Skeletal muscle tissue (tissue), 4 donors: ENCODE results near the gene TBCD. TPM values are rescaled to one million over a fixed set of nuclear protein-coding genes. Genes with fewer than 3 reads are reported as not detected.
A peak's percentile ranks its signal among the peaks of the same experiment; 100 is the strongest.

ENCODE experiments used
- H3K27ac ChIP-seq: one replicate; pipeline ENCODE4 v1.7.0; 2013; ENCODE audit warnings: mild to moderate bottlenecking, low read depth, low read length, inconsistent platforms
- H3K27me3 ChIP-seq, 3 donors: one replicate each; pipeline ENCODE4 v1.7.0; 2013; ENCODE audit warnings: low read length in 3 of 3; ENCODE audit not compliant: control insufficient read depth in 3 of 3, insufficient read depth in 3 of 3
- H3K36me3 ChIP-seq, 3 donors: one replicate each; pipeline ENCODE4 v1.7.0; 2013; ENCODE audit warnings: low read length in 3 of 3; ENCODE audit not compliant: control insufficient read depth in 3 of 3, insufficient read depth in 3 of 3
- H3K4me1 ChIP-seq, 3 donors: one replicate each; pipeline ENCODE4 v1.7.0; 2013; ENCODE audit warnings: low read length in 3 of 3, mild to moderate bottlenecking in 3 of 3; ENCODE audit not compliant: control insufficient read depth in 3 of 3, insufficient read depth in 3 of 3
- H3K4me3 ChIP-seq, 3 donors: one replicate each; pipeline ENCODE4 v1.7.0; 2013; ENCODE audit warnings: low read length in 3 of 3
- H3K9ac ChIP-seq, 3 donors: one replicate each; pipeline ENCODE4 v1.7.0; 2013; ENCODE audit warnings: low read length in 3 of 3, mild to moderate bottlenecking in 3 of 3, moderate library complexity in 2 of 3, low read depth in 1 of 3
- H3K9me3 ChIP-seq, 3 donors: one replicate each; pipeline ENCODE4 v1.7.0; 2013; ENCODE audit warnings: low read length in 3 of 3; ENCODE audit not compliant: control insufficient read depth in 3 of 3
- total RNA-seq: library from RNA; depleted of rRNA; stranded (reverse); fragments of >200 nt; gene quantifications from one replicate; pipeline ENCODE4 v1.2.3, GENCODE V29; 2014
- donor health status: Osteomylitis.

TBCD gene
- total RNA-seq, 1 donor from 2014 or later = 27.1 TPM

DNA sequence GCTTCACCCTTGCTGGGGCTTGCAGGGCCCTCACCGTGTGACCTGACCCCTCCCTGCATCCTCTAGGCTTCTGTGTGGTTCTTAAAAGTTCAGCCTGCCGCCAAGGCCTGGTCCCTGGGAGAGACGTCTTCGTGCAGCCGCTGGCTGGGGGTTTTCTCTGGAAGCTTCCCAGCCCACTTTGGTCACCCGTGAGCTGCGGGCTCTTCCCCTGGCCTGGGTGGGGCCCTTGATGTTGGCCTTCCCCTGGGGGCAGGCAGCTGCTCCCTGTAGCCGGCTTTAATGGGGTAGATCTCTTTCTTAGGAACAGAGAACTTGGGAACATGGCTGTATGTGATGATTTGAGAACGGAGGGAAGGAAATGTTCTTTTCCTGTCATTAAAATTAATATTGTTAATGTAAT lies 55.2 kb downstream of the TBCD start:
- no peaks in the 10 kb centered on the region for H3K9me3 ChIP-seq
- H3K27ac ChIP-seq = peak overlapping the region; percentile 9
- no peaks in the 10 kb centered on the region for H3K27me3 ChIP-seq
- H3K36me3 ChIP-seq = peaks cover 12 to 22% (median 20%) of the 10 kb centered on the region in 3 donors
- H3K4me1 ChIP-seq = peaks cover 21 to 29% (median 25%) of the 10 kb centered on the region in 3 donors
- H3K9ac ChIP-seq = peak overlapping the region in 1 of 3 donors; percentile 16
- no peak overlapping the region for H3K4me3 ChIP-seq

DNA sequence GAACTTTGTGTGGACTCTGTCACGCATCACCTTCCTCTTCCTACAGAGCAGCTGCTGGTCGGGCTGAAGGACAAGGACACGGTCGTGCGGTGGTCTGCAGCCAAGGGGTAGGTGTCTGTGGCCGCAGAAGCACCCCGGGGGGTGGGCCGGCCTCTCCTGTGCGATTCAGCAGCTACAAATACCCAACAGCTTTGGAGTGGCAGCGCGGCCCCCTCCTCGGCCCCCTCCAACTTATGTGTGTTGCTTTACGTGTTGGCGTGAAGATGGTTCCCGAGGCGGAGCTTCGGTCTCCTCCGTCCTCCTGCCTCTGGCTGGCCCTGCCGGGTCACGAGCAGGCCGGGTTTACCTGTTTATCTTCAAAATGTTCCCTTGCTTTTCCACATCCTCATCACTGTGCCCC lies 55.7 kb downstream of the TBCD start:
- Histone ChIP-seq H3K27me3 (no peaks in the 10 kb centered on the region), H3K4me1 (peaks cover 21 to 29% (median 25%) of the 10 kb centered on the region in 3 donors), H3K36me3 (peaks cover 12 to 22% (median 20%) of the 10 kb centered on the region in 3 donors), H3K9me3 (no peaks in the 10 kb centered on the region), H3K9ac (no peak overlapping the region), H3K4me3 (no peak overlapping the region), H3K27ac (no peak overlapping the region)

DNA sequence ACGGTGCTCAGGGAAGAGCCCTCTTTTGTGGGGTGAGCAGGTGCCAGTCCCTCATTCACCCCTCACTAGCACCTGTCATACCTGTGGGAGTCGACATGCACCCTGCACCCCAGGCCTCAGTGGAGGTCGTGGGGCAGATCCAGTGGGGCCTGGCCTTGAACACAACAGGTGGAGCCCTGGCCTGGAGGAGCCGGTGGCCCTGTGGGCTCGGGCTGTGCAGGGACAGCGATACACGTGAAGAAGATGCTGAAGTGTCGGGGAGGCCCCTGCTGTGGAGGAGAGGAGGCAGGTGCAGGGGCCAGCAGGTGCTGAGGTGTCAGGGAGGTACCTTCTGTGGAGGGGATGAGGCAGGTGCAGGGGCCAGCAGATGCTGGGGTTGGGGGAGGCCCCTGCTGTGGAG lies 56.1 kb downstream of the TBCD start:
- Histone ChIP-seq H3K9ac (no peak overlapping the region), H3K9me3 (no peaks in the 10 kb centered on the region), H3K4me1 (peaks cover 21 to 29% (median 25%) of the 10 kb centered on the region in 3 donors), H3K27me3 (no peaks in the 10 kb centered on the region), H3K27ac (no peak overlapping the region), H3K4me3 (no peak overlapping the region), H3K36me3 (peaks cover 12 to 22% (median 20%) of the 10 kb centered on the region in 3 donors)

DNA sequence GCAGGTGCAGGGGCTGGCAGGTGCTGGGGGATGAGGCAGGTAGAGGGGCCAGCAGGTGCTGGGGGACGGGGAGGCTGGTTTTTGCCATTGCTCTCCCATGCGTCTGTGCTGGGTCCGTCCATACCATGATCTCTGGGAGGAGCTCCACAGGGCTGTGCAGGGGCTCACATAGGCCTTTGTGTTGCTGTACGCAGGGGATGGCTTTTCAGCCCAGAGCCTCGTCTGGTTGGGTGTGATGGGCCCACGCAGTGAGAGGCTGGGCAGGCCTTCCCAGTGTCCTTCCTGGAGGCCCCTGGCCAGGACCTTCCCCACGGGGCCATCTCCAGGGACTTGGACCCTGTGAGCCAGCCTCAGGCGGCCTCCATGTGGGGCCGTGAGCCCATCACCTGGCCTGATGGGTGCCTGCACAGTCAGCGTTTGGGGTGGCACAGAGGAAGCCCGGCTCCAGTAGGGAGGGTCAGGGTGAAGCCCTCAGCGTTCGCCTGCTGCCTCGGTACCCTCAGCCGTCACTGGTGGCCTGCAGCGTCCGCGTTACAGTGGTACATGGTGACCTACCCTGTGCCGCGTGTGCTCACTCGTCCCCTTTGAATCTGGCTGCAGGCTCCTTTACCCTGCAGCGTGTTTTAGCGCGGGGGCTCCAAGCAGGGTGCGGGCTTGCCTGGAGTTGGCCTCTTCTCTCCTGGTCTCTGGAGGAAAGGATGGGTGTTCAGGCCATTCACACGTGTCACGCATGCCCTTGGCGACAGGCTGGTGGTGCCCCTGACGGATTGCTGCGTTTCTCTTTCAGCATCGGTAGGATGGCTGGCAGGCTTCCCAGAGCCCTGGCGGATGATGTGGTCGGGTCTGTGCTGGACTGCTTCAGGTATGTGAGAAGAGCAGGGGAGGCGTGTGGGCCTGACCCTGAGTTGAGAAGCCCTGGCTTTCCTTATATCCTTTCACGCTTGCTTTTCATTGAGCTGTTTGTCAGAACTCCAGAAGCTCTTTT lies 57.3 kb downstream of the TBCD start:
- H3K36me3 ChIP-seq = peaks cover 18 to 25% (median 25%) of the 10 kb centered on the region in 3 donors
- no peak overlapping the region for H3K27ac ChIP-seq

DNA sequence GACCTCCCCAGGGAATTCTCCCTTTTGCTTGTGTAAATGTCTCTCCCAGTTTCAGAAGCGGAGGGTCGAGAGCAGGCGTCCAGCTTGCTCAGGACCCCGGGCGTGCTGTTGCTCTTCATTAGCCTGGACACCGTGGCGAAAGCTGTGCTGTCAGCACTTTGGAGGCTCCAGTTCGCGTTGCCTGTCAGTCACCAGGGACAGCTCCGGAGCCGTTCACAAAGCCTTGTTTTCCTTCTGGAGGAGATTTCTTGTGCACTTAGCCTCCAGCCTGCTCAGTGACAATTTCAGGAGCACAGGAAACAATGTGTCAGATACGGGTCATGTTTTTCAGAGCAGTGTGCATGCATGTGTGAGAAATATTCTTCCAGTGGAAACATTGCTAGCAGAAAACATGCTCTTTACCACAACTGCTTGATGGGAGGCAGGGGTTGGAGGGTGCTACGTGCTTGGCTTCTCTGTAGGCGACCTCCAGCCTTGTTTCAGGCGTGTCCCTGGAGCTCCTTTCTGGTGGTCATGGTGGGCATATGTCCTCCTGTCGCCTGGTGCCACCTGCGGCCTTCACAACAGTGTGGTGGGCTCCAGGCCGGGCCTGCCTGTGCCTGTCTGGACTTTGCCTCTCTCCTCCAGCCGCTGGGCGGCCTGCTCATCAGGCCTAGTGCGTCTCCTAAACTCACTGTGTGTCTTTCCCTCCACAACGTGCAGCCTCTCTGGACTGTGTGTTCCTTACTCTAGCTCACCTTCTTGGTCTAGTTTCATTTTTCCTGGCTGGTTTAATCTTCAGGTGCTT lies 59.0 kb downstream of the TBCD start:
- H3K4me1 ChIP-seq = peaks cover 3 to 12% (median 6%) of the 10 kb centered on the region in 3 donors
- no peaks in the 10 kb centered on the region for H3K27me3 ChIP-seq
- H3K9ac ChIP-seq = no peak overlapping the region
- H3K4me3 ChIP-seq = no peak overlapping the region
- H3K9me3 ChIP-seq = no peaks in the 10 kb centered on the region
- H3K27ac ChIP-seq = no peak overlapping the region
- peaks cover 29 to 37% (median 30%) of the 10 kb centered on the region in 3 donors for H3K36me3 ChIP-seq

More for the DNA sequence above, 57.3 kb downstream of the TBCD start:
- H3K27me3 ChIP-seq = no peaks in the 10 kb centered on the region
- no peaks in the 10 kb centered on the region for H3K9me3 ChIP-seq
- no peak overlapping the region for H3K4me3 ChIP-seq
- no peak overlapping the region for H3K9ac ChIP-seq
- H3K4me1 ChIP-seq = peaks cover 19 to 27% (median 22%) of the 10 kb centered on the region in 3 donors

DNA sequence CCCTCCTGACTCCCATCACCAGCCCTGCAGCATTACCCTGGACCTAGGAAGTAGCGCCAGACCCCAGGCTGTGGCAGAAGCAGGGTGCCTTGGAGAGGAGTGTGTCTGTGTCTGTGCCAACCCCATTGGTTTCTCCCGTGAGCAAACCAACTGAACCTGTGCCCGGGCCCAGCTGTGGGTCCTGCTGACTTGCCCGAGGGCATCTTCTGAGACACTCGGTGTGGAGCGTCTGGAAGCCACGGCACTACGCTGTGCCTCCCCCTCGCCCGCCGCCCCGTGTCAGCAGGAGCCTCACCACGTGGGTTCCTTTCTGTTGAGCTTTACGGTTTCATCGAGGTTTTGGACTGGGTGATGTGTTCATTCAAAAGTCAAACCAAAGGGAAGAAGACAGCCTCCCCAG lies 60.2 kb downstream of the TBCD start:
- Histone ChIP-seq H3K9ac (no peak overlapping the region), H3K27me3 (no peaks in the 10 kb centered on the region), H3K36me3 (peaks cover 33 to 42% (median 34%) of the 10 kb centered on the region in 3 donors), H3K9me3 (no peaks in the 10 kb centered on the region), H3K4me1 (peaks cover 0 to 2% (median 2%) of the 10 kb centered on the region in 3 donors), H3K4me3 (no peak overlapping the region), H3K27ac (no peak overlapping the region)

DNA sequence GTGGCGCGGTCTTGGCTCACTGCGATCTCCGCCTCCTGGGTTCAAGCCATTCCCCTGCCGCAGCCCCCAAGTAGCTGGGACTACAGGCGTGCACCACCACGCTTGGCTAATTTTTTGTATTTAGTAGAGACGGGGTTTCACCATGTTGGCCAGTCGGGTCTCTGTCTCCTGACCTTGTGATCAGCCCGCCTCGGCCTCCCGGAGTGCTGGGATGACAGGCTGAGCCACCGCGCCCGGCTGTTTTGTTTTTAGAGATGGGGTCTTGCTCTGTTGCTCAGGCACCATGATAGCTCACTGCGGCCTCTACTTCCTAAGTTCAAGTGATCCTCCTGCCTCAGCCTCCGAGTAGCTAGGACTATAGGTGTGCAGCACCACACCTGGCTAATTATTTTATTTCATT lies 60.7 kb downstream of the TBCD start:
- no peaks in the 10 kb centered on the region for H3K27me3 ChIP-seq
- peaks cover 33 to 42% (median 34%) of the 10 kb centered on the region in 3 donors for H3K36me3 ChIP-seq
- no peak overlapping the region for H3K9ac ChIP-seq
- H3K27ac ChIP-seq = no peak overlapping the region
- H3K4me1 ChIP-seq = peaks cover 0 to 2% (median 0%) of the 10 kb centered on the region in 3 donors
- H3K9me3 ChIP-seq = no peaks in the 10 kb centered on the region
- no peak overlapping the region for H3K4me3 ChIP-seq

DNA sequence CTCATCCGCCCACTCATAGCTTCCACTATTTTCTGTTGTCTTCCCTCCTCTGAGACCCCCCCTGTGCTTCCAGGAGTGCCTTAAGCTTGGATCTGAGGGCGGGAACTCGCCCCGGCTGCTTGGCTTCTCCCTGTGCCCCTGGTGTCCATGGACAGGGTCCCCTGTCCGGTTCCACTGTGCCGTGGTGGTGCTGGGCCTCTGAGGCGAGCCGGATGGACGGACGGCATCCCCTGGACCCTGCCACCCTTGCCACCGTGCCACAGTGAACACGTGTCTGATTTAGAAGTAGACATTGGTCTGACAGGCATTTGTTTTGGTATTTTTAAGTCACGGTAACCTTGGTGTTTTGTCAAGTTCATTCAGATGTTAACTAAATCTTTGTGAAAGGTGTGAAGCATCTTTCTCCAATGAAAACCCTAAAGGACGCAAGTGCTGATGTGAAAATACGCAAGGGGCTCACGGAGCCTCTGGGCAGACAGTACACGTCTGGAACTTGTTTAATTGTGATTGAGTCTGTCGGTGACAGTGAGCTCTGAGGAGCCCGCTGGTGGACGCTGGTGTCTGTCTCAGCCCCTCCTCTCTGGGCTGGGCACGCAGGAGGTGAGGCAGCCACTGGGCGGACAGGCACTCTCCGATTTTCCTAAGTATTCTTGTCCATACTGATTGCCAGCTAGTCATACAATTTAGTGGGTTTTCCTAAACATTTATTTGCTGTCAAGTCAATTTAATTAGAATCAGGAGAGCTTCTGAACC lies 61.6 kb downstream of the TBCD start:
- Histone ChIP-seq H3K36me3 (peaks cover 32 to 45% (median 41%) of the 10 kb centered on the region in 3 donors), H3K27me3 (no peaks in the 10 kb centered on the region), H3K4me1 (no peaks in the 10 kb centered on the region), H3K9ac (no peak overlapping the region), H3K9me3 (no peaks in the 10 kb centered on the region), H3K27ac (no peak overlapping the region), H3K4me3 (no peak overlapping the region)

DNA sequence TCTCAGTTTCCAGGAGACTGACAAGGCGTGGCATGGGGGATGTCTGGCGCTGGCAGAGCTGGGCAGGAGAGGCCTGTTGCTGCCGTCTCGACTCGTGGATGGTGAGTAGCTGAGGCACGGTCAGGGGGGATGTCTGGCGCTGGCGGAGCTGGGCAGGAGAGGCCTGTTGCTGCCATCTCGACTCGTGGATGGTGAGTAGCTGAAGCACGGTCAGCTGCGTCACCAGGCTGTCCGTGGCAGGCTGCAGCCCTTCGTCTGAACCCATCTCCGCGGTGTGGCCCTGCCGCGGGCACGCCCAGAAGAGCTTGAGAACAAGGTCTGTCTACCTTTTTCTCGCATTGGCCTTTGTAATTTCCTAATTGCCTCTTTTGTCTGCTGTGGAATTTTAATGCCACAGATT lies 63.0 kb downstream of the TBCD start:
- Histone ChIP-seq H3K4me3 (no peak overlapping the region), H3K9ac (no peak overlapping the region), H3K9me3 (no peaks in the 10 kb centered on the region), H3K27me3 (no peaks in the 10 kb centered on the region), H3K27ac (no peak overlapping the region), H3K4me1 (no peaks in the 10 kb centered on the region), H3K36me3 (peaks cover 33 to 51% (median 44%) of the 10 kb centered on the region in 3 donors)
